ENCODE results near the gene PPP1R12C.
"Not testable (repeated sequence)": the region's sequence is repeated elsewhere in the genome, so short reads cannot be mapped to it uniquely, and the experiment has no call there.

PPP1R12C gene

GRCh38 chr19:55111238-55111831 is 6.1 kb downstream of the PPP1R12C start:
- peaks cover 30 to 42% of the 10 kb centered on the region in 2 donors for H3K36me3 Mint-ChIP-seq
- H3K27me3 Mint-ChIP-seq: no peaks in the 10 kb centered on the region
- H3K9me3 Mint-ChIP-seq: no peaks in the 10 kb centered on the region
- H3K27ac Mint-ChIP-seq: no peak overlapping the region
- no peak overlapping the region for H3K4me3 Mint-ChIP-seq
- ATAC-seq (replicated peaks): no peak
- no peak for DNase-seq
- H3K4me1 Mint-ChIP-seq: peaks cover 30 to 44% of the 10 kb centered on the region in 2 donors

DNA sequence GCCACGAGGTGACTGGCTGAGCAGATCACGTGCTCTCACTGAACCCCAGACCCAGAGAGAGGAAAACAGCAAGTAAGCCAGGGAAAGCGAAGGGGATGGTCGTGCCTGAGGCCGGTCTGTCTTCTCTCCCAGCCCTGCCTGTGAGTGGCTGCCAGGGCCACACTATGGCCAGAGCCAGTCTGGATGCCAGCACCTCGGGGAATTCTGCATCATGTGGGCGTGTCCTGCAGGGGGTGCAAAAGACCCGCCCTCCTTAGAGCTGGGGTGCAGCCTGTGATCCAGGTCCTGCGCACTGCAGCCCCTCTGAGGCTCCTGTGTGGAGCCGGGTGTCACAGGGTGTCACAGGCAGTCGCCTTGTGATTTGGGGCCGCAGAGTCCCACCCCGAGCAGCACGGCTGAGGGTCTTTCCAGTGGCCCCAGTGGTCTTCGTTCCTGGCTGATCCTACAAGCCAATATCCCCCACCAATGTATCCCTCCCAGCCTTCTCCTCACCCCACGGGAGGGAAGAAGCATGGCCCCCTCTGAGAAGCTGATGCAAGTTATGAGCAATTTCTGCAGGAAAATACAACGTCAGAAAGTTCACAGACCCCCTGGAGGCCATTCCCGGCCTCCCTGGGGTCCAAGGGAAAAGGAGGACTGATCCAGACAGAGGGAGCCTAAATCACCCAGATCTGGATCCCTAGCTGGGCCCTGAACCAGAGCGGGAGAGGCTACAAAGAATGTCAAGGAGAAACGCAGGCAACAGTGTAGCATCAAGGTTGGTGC is 7.7 kb downstream of the PPP1R12C start:
- H3K36me3 Mint-ChIP-seq: peaks cover 28 to 47% of the 10 kb centered on the region in 2 donors
- H3K27me3 Mint-ChIP-seq: no peaks in the 10 kb centered on the region

GRCh38 chr19:55107252-55107651 is 10.2 kb downstream of the PPP1R12C start:
- not testable (repeated sequence) for H3K9me3 Mint-ChIP-seq; ATAC-seq (replicated peaks); H3K27me3 Mint-ChIP-seq; H3K27ac Mint-ChIP-seq; H3K4me3 Mint-ChIP-seq; DNase-seq
- Mint-ChIP-seq H3K36me3 (peaks cover 42 to 58% of the 10 kb centered on the region in 2 donors), H3K4me1 (peaks cover 10 to 13% of the 10 kb centered on the region in 2 donors)

More for the DNA sequence above, 7.7 kb downstream of the PPP1R12C start:
- Mint-ChIP-seq H3K4me3 (no peak overlapping the region), H3K9me3 (no peaks in the 10 kb centered on the region), H3K27ac (no peak overlapping the region), H3K4me1 (peaks cover 20 to 29% of the 10 kb centered on the region in 2 donors)
- no peak for ATAC-seq (replicated peaks)
- no peak for DNase-seq

DNA sequence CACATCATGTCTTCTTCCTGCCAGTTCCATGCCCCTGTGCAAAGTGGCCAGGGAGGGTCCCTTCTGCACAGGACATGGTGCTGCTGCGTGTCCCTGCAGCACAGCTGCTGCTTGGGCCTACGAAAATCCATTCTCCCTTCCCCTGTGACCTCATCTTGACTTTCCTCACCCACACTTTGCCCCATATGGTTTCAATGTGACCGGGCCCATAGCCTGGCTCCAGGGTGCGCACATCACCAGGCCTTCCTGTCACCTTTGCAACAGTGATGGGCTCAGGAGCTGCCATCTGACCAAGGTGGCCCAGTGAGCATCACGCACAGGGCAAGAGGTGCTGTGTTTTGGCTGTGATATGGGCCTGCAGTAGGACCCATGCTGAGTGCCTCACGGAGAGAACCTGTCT is 10.8 kb downstream of the PPP1R12C start:
- ATAC-seq (replicated peaks): no peak
- no peak for DNase-seq
- H3K36me3 Mint-ChIP-seq: peaks cover 45 to 64% of the 10 kb centered on the region in 2 donors
- no peak overlapping the region for H3K4me3 Mint-ChIP-seq
- no peaks in the 10 kb centered on the region for H3K27me3 Mint-ChIP-seq
- H3K9me3 Mint-ChIP-seq: no peaks in the 10 kb centered on the region
- no peak overlapping the region for H3K27ac Mint-ChIP-seq
- peaks cover 12 to 13% of the 10 kb centered on the region in 2 donors for H3K4me1 Mint-ChIP-seq

- Mint-ChIP-seq H3K27ac (no peak overlapping the region), H3K4me1 (peaks cover 6 to 8% of the 10 kb centered on the region in 2 donors), H3K36me3 (peaks cover 43 to 63% of the 10 kb centered on the region in 2 donors), H3K9me3 (no peaks in the 10 kb centered on the region), H3K4me3 (no peak overlapping the region), H3K27me3 (no peaks in the 10 kb centered on the region)
- ATAC-seq (replicated peaks) (no peak), DNase-seq (no peak)
Measured at GRCh38 chr19:55105237-55105636, 12.2 kb downstream of the PPP1R12C start.

- no peaks in the 10 kb centered on the region for H3K9me3 Mint-ChIP-seq
- DNase-seq (no peak), ATAC-seq (replicated peaks) (no peak)
- no peak overlapping the region for H3K4me3 Mint-ChIP-seq
- peaks cover 4 to 10% of the 10 kb centered on the region in 2 donors for H3K4me1 Mint-ChIP-seq
- no peaks in the 10 kb centered on the region for H3K27me3 Mint-ChIP-seq
- H3K36me3 Mint-ChIP-seq: peaks cover 40 to 55% of the 10 kb centered on the region in 2 donors
- H3K27ac Mint-ChIP-seq: no peak overlapping the region
Measured at GRCh38 chr19:55103190-55103589, 14.2 kb downstream of the PPP1R12C start.

- no peaks in the 10 kb centered on the region for H3K9me3 Mint-ChIP-seq
- peaks cover 40 to 60% of the 10 kb centered on the region in 2 donors for H3K36me3 Mint-ChIP-seq
- peaks cover 10 to 11% of the 10 kb centered on the region in 2 donors for H3K4me1 Mint-ChIP-seq
- no peak overlapping the region for H3K4me3 Mint-ChIP-seq
- no peaks in the 10 kb centered on the region for H3K27me3 Mint-ChIP-seq
- no peak overlapping the region for H3K27ac Mint-ChIP-seq
- DNase-seq (no peak), ATAC-seq (replicated peaks) (no peak)
Measured at GRCh38 chr19:55101261-55101660, 16.2 kb downstream of the PPP1R12C start.

GRCh38 chr19:55099557-55100506 is 17.6 kb downstream of the PPP1R12C start:
- H3K36me3 Mint-ChIP-seq: peaks cover 42 to 55% of the 10 kb centered on the region in 2 donors
- no peaks in the 10 kb centered on the region for H3K27me3 Mint-ChIP-seq
- ATAC-seq (replicated peaks) (no peak), DNase-seq (no peak)
- peaks cover 8 to 10% of the 10 kb centered on the region in 2 donors for H3K4me1 Mint-ChIP-seq
- H3K4me3 Mint-ChIP-seq: no peak overlapping the region
- no peaks in the 10 kb centered on the region for H3K9me3 Mint-ChIP-seq
- H3K27ac Mint-ChIP-seq: no peak overlapping the region

DNA sequence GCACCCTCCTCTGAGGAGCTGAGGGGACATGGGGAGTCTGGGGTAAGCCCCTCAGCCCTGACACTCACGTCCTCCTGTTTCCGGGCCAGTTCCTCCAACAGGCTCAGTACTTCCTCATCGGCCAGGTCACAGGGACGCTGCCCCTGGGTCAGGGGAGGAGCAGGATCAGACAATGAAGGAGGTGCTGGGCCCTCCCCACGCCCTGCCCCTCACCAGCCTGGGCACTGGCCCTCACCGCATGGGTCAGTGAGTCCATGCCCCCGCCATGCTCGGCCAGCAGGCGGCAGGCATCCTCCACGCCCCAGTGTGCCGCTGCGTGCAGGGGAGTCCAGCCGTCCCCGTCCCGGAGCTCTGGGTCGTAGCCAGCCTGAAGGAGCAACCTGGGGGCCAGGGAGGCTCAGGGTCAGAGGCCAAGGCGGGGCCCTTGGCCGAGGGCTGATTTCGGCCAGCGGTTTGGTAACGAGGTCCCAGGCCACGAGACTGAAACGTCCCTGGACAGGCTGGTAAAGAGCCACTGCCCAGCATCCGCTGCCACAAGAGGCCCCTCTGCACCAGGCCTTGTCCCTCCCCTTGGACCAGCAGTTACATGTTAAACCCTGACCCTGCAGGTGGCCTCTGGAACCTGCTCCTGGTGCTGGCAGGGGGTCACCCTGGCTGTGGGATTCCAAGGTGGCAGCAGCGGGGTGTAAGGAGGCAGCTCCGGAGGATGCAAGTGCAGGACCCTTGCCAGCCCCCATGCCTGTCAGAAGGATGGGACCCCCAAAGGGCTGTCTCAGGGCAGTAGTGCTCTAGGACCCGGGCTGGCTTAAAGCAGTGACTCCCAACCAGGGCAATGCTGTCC is 18.5 kb downstream of the PPP1R12C start:
- Mint-ChIP-seq H3K9me3 (no peaks in the 10 kb centered on the region), H3K27ac (no peak overlapping the region), H3K27me3 (no peaks in the 10 kb centered on the region), H3K4me1 (peaks cover 8 to 10% of the 10 kb centered on the region in 2 donors), H3K4me3 (no peak overlapping the region), H3K36me3 (peaks cover 46 to 59% of the 10 kb centered on the region in 2 donors)
- DNase-seq: no peak
- no peak for ATAC-seq (replicated peaks)

DNA sequence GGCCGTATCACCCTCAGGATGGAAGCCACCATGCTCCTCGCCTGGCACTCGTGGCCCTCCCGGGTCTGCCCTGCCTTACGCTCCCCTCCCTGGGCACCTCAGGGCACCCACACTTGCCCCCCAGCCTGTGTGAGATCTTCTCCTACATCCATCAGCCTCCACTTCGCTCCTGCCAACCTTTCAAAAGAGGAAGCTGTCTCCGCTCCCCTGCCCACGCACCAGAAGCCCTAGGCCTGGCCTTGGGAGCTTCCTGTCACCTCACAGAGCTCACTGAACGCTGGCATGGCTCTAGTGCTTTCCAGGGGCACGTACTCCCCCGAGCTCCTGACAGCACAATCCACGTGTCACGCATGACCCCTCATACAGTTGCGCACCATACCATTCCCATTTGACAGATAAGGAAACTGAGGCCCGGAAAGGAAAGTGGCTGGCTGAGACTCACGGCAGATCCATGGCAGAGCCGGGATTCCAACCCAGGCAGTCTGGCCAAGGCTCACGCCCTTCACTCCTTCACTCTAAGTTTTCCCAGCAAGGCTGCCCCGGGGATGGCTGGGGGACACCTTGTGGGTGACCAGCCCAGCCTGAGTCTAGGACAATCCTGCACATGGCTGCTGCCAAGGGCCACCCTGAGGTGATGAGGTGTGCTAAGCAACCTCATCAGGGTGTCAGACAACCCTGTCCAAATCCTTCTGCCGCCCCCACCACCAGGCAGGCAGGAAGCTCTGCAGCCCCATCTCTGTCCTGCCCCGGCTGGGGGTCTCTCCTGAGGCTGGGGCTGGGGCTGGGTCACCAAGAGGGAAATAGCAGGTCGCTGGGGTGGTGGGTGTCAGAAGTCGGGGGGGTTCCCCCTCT is 19.3 kb downstream of the PPP1R12C start:
- H3K4me3 Mint-ChIP-seq: no peak overlapping the region
- peak; percentile 41 to 45 for ATAC-seq (replicated peaks)
- H3K9me3 Mint-ChIP-seq: no peaks in the 10 kb centered on the region
- H3K36me3 Mint-ChIP-seq: peaks cover 41 to 53% of the 10 kb centered on the region in 2 donors
- H3K4me1 Mint-ChIP-seq: peaks cover 8 to 10% of the 10 kb centered on the region in 2 donors
- H3K27ac Mint-ChIP-seq: peak overlapping the region; percentile 42
- H3K27me3 Mint-ChIP-seq: no peaks in the 10 kb centered on the region
- no peak for DNase-seq

- Mint-ChIP-seq H3K4me3 (peak overlapping the region in 1 of 2 donors; percentile 14), H3K27me3 (no peaks in the 10 kb centered on the region), H3K27ac (no peak overlapping the region), H3K4me1 (peaks cover 6 to 10% of the 10 kb centered on the region in 2 donors), H3K9me3 (no peaks in the 10 kb centered on the region), H3K36me3 (peaks cover 37 to 44% of the 10 kb centered on the region in 2 donors)
- DNase-seq: no peak
- ATAC-seq (replicated peaks): no peak
Measured at GRCh38 chr19:55096061-55096701, 21.3 kb downstream of the PPP1R12C start.

GRCh38 chr19:55095260-55096060 is 22.0 kb downstream of the PPP1R12C start:
- Mint-ChIP-seq H3K4me1 (peaks cover 8 to 10% of the 10 kb centered on the region in 2 donors), H3K27me3 (no peaks in the 10 kb centered on the region), H3K9me3 (no peaks in the 10 kb centered on the region), H3K36me3 (peaks cover 44 to 50% of the 10 kb centered on the region in 2 donors), H3K4me3 (no peak overlapping the region), H3K27ac (no peak overlapping the region)
- DNase-seq (no peak), ATAC-seq (replicated peaks) (no peak)

All from stimulated activated naive B cell treated with anti-CD40 and anti-IgM and Interleukin-4, amounts not matched to agents 10 μg/mL and 1 μg/mL and 100 μg/mL, for 72 hours (primary cell).